HG02884 (cell line): Measurements from ENCODE around the gene PCIF1.
"Not testable (repeated sequence)": the region's sequence is repeated elsewhere in the genome, so short reads cannot be mapped to it uniquely, and the experiment has no call there.

Experiments used
- ATAC-seq: cut with Tn5 transposase; IDR thresholded peaks from one replicate; pipeline ENCODE4 v1.9.1; 2021; ENCODE audit warnings: mild to moderate bottlenecking, moderate library complexity; ENCODE audit not compliant: unreplicated experiment

The PCIF1 gene

GRCh38 chr20:45934586-45935415 lies at the start of gene PCIF1:
TSS of gene PCIF1 (plus strand) at chr20:45934683. CDS start at chr20:45939000, 4,317 bp downstream.
- peak; percentile 68 for ATAC-seq

- ATAC-seq = no peak
These were observed 47.7 kb upstream of the PCIF1 start for GRCh38 chr20:45886590-45887345.

DNA sequence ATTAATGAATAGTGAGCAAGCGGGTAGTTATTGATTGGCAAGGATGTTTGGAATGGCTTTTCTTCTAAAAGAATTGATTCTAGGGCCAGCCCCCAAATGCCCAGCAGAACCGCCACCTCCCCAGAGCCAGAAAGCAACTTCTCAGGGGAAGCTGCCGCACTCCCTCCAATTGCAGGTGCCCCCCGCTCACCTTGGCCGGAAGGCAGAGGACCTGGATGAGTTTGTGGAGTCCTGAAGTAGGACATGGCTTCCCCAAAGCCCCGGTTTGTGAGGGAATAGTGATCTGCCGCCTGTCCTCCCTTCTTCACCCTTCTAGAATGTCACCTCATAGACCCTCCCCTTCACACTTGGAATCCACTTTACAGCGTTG lies 47.2 kb upstream of the PCIF1 start, which contains the start of gene SPATA25:
Gene SPATA25 (minus strand): TSS at position 277 of the 370 bp plus-strand sequence. CDS start 32 bp downstream, at position 245.
- no peak for ATAC-seq

DNA sequence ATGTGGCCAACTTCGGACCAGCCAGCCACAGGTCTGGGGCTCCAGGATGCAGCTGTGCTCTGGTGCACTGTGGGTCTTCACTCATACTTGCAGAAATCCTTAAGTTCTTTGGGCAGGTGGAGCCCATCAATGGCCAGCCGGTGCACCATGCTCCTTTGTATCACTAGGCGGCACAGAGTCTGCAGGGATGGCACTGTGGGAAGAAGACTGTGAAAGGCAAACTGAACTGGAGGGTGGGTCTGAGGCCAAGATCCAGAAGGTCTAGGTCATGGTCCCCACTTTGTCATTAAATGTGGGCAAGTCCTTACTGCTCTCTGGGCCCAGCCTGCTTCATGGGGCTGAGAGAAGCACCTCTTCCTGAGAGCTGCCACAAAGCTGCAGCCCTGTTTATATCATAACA lies 45.8 kb upstream of the PCIF1 start:
- no peak for ATAC-seq

DNA sequence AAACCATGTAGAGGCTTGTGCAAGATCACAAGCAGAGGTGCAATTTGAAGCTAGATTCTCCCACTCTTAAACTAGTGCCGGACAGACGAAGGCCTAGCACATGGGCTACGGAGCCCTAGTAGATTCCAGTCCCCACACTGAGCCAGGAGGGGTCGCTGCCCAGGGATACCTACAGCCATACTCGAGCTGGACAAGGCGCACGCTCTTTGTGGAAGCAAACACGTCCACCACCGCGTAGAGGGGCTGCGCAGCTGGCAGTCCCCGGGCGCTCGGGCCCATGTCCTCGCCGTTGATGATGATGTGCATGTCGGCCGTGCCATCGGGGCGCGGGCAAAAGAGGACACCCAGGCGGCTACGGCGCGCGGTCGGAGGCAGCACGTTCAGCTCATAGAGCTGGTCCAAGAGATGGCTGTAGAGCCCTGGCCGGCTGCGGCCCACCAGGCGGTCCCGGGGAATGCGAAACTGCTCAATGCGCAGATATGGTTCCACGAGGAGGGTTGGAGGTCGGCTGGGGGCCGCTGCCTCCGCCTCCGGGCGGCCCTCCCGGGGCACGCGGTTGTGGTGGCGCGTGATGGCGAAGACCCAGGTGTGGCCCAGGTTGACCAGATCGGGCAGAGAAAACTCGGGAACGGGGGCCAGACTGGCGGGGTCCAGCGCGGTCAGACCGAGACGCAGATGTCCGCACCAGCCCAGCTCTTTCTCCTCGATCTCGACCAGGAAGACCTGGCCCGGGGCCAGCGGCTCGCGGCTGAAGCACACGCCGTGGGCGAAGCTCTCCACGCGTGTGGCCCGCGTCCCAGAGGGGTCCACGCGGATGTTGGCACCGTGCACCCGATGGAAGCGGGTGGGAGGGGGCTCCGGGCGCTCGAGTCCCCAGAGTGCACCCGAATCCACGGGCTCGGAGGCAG lies 44.2 kb upstream of the PCIF1 start:
- ATAC-seq = no peak

GRCh38 chr20:45890985-45891983 lies 43.2 kb upstream of the PCIF1 start, which contains the start of the genes CTSA and NEURL2:
TSS of gene CTSA (plus strand) at chr20:45891335. CDS start at chr20:45891569, 234 bp downstream.
TSS of gene NEURL2 (minus strand) at chr20:45891208. CDS start at chr20:45890991, 217 bp downstream.
- peak; percentile 71 for ATAC-seq

DNA sequence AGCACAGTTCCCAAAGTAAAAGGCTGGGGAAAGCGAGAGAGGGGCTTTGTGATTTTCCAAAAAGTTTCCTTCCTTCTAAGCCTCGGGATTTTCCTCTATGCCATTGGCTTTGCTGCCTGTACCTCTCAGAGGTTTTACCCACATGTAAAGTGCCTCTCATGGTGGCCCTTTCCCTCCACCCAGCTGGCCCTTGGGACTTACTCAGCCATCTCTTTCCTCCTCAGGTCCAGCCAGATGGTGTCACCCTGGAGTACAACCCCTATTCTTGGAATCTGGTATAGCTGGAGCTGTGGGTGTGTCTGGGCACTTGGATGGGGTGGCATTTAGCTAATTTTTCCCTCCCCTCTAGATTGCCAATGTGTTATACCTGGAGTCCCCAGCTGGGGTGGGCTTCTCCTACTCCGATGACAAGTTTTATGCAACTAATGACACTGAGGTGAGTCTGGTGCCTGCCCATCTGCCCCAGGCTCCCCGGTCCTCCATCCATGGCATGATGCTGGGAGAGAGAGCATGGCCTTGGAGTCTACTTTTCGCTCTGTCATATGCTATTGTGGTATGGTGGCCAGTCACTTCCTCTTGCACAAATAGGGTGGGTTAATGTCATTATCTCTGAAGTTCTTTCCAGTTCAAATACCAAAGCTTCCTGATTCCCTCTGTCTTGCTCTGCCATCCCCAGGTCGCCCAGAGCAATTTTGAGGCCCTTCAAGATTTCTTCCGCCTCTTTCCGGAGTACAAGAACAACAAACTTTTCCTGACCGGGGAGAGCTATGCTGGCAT lies 42.2 kb upstream of the PCIF1 start:
- ATAC-seq = no peak

GRCh38 chr20:45892828-45893500 lies 41.5 kb upstream of the PCIF1 start:
- no peak for ATAC-seq

DNA sequence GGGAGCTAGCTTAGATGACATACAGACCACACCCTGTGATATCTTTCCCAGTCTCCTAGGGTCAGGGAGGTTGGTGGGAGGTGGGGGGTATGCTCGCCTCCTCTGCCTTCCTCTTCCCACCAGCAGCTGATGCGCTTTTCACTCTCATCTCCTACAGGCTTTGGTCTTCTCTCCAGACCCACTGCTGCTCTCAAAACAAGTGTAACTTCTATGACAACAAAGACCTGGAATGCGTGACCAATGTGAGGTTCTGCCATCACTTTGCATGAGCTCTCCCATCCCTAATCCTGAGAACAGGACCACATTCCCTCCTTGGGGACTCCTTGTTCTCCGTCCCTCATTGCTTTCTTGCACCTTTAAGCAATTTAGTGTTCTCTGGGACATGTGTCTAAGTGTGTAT lies 40.7 kb upstream of the PCIF1 start:
- no peak for ATAC-seq

- no peak for ATAC-seq
These were observed 39.7 kb upstream of the PCIF1 start for GRCh38 chr20:45894797-45895196.

DNA sequence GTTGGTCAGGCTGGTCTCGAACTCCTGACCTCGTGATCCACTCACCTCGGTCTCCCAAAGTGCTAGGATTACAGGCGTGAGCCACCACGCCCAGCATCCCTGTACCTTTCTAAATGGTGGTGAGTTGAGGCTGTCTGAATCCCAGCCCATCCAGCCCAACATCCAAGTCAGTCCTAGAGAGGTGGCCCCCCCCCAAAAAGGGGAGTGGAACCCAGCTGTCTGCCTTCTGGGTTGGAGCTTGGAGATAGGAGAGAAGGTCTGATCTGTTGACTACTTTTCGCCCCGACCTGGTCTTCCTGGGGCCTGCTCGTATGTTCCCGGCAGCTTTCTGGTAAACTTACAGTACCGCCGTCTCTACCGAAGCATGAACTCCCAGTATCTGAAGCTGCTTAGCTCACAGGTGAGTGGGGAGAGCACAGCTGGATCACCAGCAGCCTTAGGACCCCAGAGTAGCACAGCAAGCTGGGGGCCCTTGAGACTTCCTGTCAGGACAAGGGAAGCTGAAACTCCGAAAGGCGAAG lies 37.8 kb upstream of the PCIF1 start:
- ATAC-seq = no peak

- no peak for ATAC-seq
These were observed 37.2 kb upstream of the PCIF1 start for GRCh38 chr20:45897289-45897688.

DNA sequence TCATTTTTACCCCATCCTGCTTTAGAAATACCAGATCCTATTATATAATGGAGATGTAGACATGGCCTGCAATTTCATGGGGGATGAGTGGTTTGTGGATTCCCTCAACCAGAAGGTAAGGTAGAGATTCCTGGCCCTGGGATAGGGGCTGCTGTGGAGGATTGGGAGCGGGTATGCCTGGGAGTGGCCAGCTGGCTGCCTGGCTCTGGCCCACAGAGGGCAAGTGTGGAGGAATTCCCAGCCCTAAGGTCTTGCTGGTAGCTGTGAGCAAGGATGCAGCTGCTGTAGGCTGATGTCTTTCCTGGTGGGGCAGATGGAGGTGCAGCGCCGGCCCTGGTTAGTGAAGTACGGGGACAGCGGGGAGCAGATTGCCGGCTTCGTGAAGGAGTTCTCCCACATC lies 36.8 kb upstream of the PCIF1 start:
- ATAC-seq = no peak

DNA sequence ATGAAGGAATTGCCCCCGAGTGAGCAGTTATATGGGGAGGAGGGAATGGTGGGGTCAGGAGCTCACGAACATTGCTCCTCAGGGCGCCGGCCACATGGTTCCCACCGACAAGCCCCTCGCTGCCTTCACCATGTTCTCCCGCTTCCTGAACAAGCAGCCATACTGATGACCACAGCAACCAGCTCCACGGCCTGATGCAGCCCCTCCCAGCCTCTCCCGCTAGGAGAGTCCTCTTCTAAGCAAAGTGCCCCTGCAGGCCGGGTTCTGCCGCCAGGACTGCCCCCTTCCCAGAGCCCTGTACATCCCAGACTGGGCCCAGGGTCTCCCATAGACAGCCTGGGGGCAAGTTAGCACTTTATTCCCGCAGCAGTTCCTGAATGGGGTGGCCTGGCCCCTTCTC lies 36.2 kb upstream of the PCIF1 start:
- no peak for ATAC-seq

GRCh38 chr20:45899046-45899835 lies 35.2 kb upstream of the PCIF1 start:
- ATAC-seq = no peak

GRCh38 chr20:45901332-45901731 lies 33.2 kb upstream of the PCIF1 start:
- not testable (repeated sequence) for ATAC-seq

- no peak for ATAC-seq
These were observed 32.2 kb upstream of the PCIF1 start for GRCh38 chr20:45902199-45902701.
